SH-SY5Y (cell line): ENCODE results near the gene PRSS38.

ENCODE experiments used
- GATA2 ChIP-seq: IDR thresholded peaks from 2 replicates; pipeline ENCODE4 v1.6.1; 2011; ENCODE audit warnings: mild to moderate bottlenecking, low read depth, low read length
- GATA3 ChIP-seq: IDR thresholded peaks from 2 replicates; pipeline ENCODE4 v1.6.1; 2011; ENCODE audit warnings: low read depth, mild to moderate bottlenecking, low read length, moderate library complexity

- TF ChIP-seq GATA2 (no peak), GATA3 (no peak)
Observed at GRCh38 chr1:227848430-227848932, 33.0 kb downstream of the PRSS38 start.
